Activated B cell treated with CpG ODN at 0.5 μM for 24 hours (primary cell): ENCODE data around the gene STX16. TPM values are rescaled to one million over a fixed set of nuclear protein-coding genes. Genes with fewer than 3 reads are reported as not detected.

Experiments used
- ATAC-seq: fragments of 200-7000 bp; cut with Tn5 transposase; one replicate; pipeline ENCODE4 v1.10.0; 2021; ENCODE audit warnings: low read depth, mild to moderate bottlenecking, moderate library complexity
- CTCF ChIA-PET: fragments of 350-600 bp; sonication (Branson Sonifier 250); formaldehyde crosslinking; loops from one replicate; lab custom pipeline; 2021; ENCODE audit warnings: antibody characterized with exemption; lab: Charles Lee
- POLR2A ChIA-PET: fragments of 350-600 bp; sonication (Branson Sonifier 250); formaldehyde crosslinking; loops from one replicate; lab custom pipeline; 2021; ENCODE audit warnings: antibody characterized with exemption; lab: Charles Lee
- DNase-seq: peaks from one replicate; pipeline ENCODE4 v3.0.0; 2022
- H3K27ac Mint-ChIP-seq: one replicate; pipeline ENCODE4 v1.8.0; 2020; ENCODE audit warnings: mixed read lengths
- H3K27me3 Mint-ChIP-seq: one replicate; pipeline ENCODE4 v1.8.0; 2021; ENCODE audit warnings: mixed read lengths
- H3K36me3 Mint-ChIP-seq: one replicate; pipeline ENCODE4 v1.8.0; 2021; ENCODE audit warnings: low read depth, mixed read lengths
- H3K4me1 Mint-ChIP-seq: one replicate; pipeline ENCODE4 v1.8.0; 2021; ENCODE audit warnings: mixed read lengths
- H3K4me3 Mint-ChIP-seq: one replicate; pipeline ENCODE4 v1.8.0; 2020; ENCODE audit warnings: mild to moderate bottlenecking, mixed read lengths
- H3K9me3 Mint-ChIP-seq: one replicate; pipeline ENCODE4 v1.8.0; 2020; ENCODE audit warnings: mixed read lengths
- CTCF ChIP-seq: fragments of 200-600 bp; IDR thresholded peaks from one replicate; pipeline ENCODE4 v1.8.0; 2022; ENCODE audit warnings: antibody characterized with exemption, mild to moderate bottlenecking
- intact Hi-C: fragments of 100-400 bp; cut with micrococcal nuclease; formaldehyde crosslinking; loops from one replicate; pipeline ENCODE4 v1.15.1; 2024
- total RNA-seq: library from RNA; stranded (reverse); gene quantifications from 2 replicates; pipeline ENCODE4 v1.2.3, GENCODE V29; 2022

The STX16 gene
- total RNA-seq, 1 donor from 2014 or later = 77.4 TPM

GRCh38 chr20:58619864-58620431 is 31.1 kb upstream of the STX16 start:
- Mint-ChIP-seq H3K27ac (no peak overlapping the region), H3K9me3 (peaks cover 3% of the 10 kb centered on the region), H3K4me3 (no peak overlapping the region), H3K4me1 (no peaks in the 10 kb centered on the region), H3K36me3 (no peaks in the 10 kb centered on the region), H3K27me3 (peaks cover 25% of the 10 kb centered on the region)
- ChIA-PET POLR2A (no interaction called here), CTCF (no interaction called here)
- no peak for TF ChIP-seq CTCF
- DNase-seq = no peak
- intact Hi-C loops = no loop called here
- no peak for ATAC-seq

GRCh38 chr20:58621906-58622548 is 29.1 kb upstream of the STX16 start:
- POLR2A ChIA-PET = no interaction called here
- CTCF ChIA-PET = no interaction called here
- TF ChIP-seq CTCF = no peak
- ATAC-seq = no peak
- Mint-ChIP-seq H3K27me3 (peaks cover 22% of the 10 kb centered on the region), H3K9me3 (peaks cover 3% of the 10 kb centered on the region), H3K4me1 (no peaks in the 10 kb centered on the region), H3K36me3 (no peaks in the 10 kb centered on the region), H3K27ac (no peak overlapping the region), H3K4me3 (no peak overlapping the region)
- intact Hi-C loops = no loop called here
- no peak for DNase-seq

GRCh38 chr20:58622671-58623578 is 28.2 kb upstream of the STX16 start:
- H3K27me3 Mint-ChIP-seq = peaks cover 19% of the 10 kb centered on the region
- TF ChIP-seq CTCF = no peak
- H3K4me3 Mint-ChIP-seq = no peak overlapping the region
- DNase-seq (no peak), ATAC-seq (no peak)
- intact Hi-C loops = no loop called here
- H3K27ac Mint-ChIP-seq = no peak overlapping the region
- no peaks in the 10 kb centered on the region for H3K9me3 Mint-ChIP-seq
- CTCF ChIA-PET = no interaction called here
- POLR2A ChIA-PET = no interaction called here
- H3K4me1 Mint-ChIP-seq = peaks cover 2% of the 10 kb centered on the region
- H3K36me3 Mint-ChIP-seq = no peaks in the 10 kb centered on the region

- Mint-ChIP-seq H3K4me3 (no peak overlapping the region), H3K9me3 (no peaks in the 10 kb centered on the region), H3K4me1 (peaks cover 2% of the 10 kb centered on the region), H3K27me3 (peaks cover 14% of the 10 kb centered on the region), H3K36me3 (no peaks in the 10 kb centered on the region), H3K27ac (no peak overlapping the region)
- CTCF ChIA-PET = no interaction called here
- ATAC-seq = no peak
- no peak for DNase-seq
- intact Hi-C loops = no loop called here
- POLR2A ChIA-PET = no interaction called here
- no peak for TF ChIP-seq CTCF
These were observed 27.3 kb upstream of the STX16 start for GRCh38 chr20:58623579-58624473.
